SJCRH30 (cell line): Measurements from ENCODE around the gene C10orf120. TPM values are rescaled to one million over a fixed set of nuclear protein-coding genes. Genes with fewer than 3 reads are reported as not detected.

Experiments
- total RNA-seq: library from RNA; depleted of rRNA; stranded (reverse); fragments of >200 nt; shearing (Covaris generic); gene quantifications from 2 replicates; pipeline ENCODE4 v1.2.3, GENCODE V29; 2014; rRNA removed

C10orf120 gene
- total RNA-seq, 1 experiment from 2014 or later = not detected

Other genes with a start within 250 kb of the C10orf120 start
- not detected in 2 replicates for gene ARMS2, start 245.2 kb downstream of the C10orf120 start, total RNA-seq
- 1.0 and 1.5 TPM in 2 replicates for gene HTRA1, start 238.3 kb downstream of the C10orf120 start, total RNA-seq
- gene DMBT1, start 139.1 kb downstream of the C10orf120 start, total RNA-seq = 4.1 and 4.2 TPM in 2 replicates
- gene CUZD1, start 146.0 kb upstream of the C10orf120 start, total RNA-seq = 1.9 and 3.3 TPM in 2 replicates
- gene FAM24B, start 179.7 kb upstream of the C10orf120 start, total RNA-seq = 11.2 and 19.9 TPM in 2 replicates
- gene FAM24A, start 210.8 kb upstream of the C10orf120 start, total RNA-seq = not detected in 2 replicates